PFSK-1 (cell line): ENCODE results near the gene TAS2R43.

ENCODE experiments used
- POLR2AphosphoS5 ChIP-seq: IDR thresholded peaks from 2 replicates; pipeline ENCODE4 v1.6.1; 2012; ENCODE audit warnings: low read depth, mild to moderate bottlenecking, control low read depth, low read length, moderate library complexity
- TAF1 ChIP-seq: IDR thresholded peaks from 2 replicates; pipeline ENCODE4 v1.6.1; 2012; ENCODE audit warnings: low read length, control low read depth, borderline replicate concordance; ENCODE audit not compliant: insufficient read depth

GRCh38 chr12:11059041-11059440 is 33.1 kb downstream of the TAS2R43 start:
- no peak for TF ChIP-seq TAF1
- TF ChIP-seq POLR2AphosphoS5: no peak
